Mononuclear cell (primary cell): ENCODE data around the gene ITLN1. TPM values are rescaled to one million over a fixed set of nuclear protein-coding genes. Genes with fewer than 3 reads are reported as not detected.
A peak's percentile ranks its signal among the peaks of the same experiment; 100 is the strongest.
"Not testable (repeated sequence)": the region's sequence is repeated elsewhere in the genome, so short reads cannot be mapped to it uniquely, and the experiment has no call there.

Source experiments
- H3K27me3 ChIP-seq: 2 replicates; pipeline ENCODE4 v1.6.0; 2011; ENCODE audit warnings: low read length, control low read depth; ENCODE audit not compliant: insufficient read depth
- H3K4me1 ChIP-seq: 2 replicates; pipeline ENCODE4 v1.5.1; 2011; ENCODE audit warnings: mild to moderate bottlenecking, low read length, control low read depth; ENCODE audit not compliant: insufficient read depth
- H3K4me3 ChIP-seq: 2 replicates; pipeline ENCODE4 v1.5.1; 2011; ENCODE audit warnings: mild to moderate bottlenecking, low read length, moderate library complexity
- H3K9me3 ChIP-seq: 2 replicates; pipeline ENCODE4 v1.5.1; 2011; ENCODE audit warnings: low read depth, mild to moderate bottlenecking, control low read depth, low read length
- total RNA-seq: library from RNA; depleted of rRNA; stranded (reverse); fragments of >200 nt; gene quantifications from one replicate; pipeline ENCODE4 v1.2.3, GENCODE V29; 2012

Gene ITLN1
- total RNA-seq, 1 donor: 0.42 TPM

DNA sequence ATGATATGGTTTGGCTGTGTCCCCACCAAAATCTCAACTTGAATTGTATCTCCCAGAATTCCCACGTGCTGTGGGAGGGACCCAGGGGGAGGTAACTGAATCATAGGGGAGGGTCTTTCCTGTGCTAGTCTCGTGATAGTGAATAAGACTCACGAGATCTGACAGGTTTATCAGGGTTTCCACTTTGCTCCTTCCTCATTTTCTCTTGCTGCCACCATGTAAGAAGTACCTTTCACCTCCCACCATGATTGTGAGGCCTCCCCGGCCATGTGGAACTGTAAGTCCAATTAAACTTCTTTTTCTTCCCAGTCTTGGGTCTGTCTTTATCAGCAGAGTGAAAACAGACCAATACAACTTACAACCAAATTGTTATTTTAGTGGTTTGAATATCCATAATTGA lies 17.3 kb downstream of the ITLN1 start:
- H3K4me1 ChIP-seq: peaks cover 52% of the 10 kb centered on the region
- not testable (repeated sequence) for H3K9me3 ChIP-seq, H3K4me3 ChIP-seq, H3K27me3 ChIP-seq

DNA sequence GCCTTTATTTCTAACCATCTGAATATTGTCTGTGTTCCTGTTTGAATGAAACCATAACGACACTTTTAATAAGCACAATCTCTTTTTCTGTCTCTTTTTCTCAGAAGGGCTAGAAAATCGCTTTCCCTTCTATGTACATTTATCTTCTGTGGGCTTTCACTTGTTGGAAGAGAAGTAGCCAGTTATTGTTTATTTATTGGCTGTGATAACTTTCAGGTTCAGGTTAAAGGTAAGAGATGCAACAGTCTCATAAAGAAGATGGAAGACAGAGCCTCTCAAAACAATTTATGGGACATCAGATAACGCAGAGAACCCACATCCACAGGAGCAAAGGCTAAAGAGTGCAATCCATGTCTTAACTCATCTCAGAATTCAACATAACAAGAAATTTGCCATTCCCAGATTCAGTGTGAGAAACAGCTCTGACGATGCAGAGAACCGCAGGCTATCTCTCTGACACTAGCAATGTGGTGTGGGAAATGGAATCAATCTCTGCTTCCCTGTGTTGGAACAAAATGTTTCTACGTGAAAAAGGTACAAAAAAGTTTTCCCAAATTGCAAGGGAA lies 18.2 kb downstream of the ITLN1 start:
- Histone ChIP-seq H3K27me3 (no peaks in the 10 kb centered on the region), H3K4me3 (no peak overlapping the region), H3K4me1 (peaks cover 60% of the 10 kb centered on the region), H3K9me3 (no peaks in the 10 kb centered on the region)

DNA sequence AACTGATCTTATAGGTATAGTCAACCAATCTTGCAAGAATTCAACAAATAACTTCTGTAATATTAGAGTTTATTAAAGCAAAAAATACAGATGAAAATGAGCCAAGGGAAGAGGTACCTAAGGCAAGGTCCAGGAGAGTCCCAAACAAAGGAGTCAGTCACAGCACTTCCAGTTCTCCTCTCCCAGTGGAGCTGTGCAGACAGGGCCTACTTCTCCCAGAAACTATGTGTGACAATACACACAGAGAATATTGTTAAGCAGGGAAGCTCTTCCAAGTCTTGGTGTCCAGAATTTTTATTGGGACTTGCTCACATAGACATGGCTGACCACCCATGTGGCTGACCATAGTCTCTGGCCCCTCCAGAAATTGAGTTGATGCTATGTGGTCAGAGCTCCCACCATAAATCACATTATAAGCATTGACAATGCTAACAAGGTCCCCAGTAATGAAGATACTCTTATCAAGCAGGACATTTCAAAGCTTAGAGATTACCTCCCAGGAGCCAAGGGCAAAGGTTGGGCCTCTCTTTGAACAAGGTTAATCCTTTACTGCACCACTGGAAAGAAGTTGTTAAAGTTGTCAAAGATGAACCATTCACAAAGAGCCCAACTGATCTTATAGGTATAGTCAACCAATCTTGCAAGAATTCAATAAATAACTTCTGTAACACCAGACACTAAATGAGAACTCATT lies 18.8 kb downstream of the ITLN1 start:
- Histone ChIP-seq H3K9me3 (no peaks in the 10 kb centered on the region), H3K4me3 (no peak overlapping the region), H3K27me3 (no peaks in the 10 kb centered on the region), H3K4me1 (peaks cover 67% of the 10 kb centered on the region)

DNA sequence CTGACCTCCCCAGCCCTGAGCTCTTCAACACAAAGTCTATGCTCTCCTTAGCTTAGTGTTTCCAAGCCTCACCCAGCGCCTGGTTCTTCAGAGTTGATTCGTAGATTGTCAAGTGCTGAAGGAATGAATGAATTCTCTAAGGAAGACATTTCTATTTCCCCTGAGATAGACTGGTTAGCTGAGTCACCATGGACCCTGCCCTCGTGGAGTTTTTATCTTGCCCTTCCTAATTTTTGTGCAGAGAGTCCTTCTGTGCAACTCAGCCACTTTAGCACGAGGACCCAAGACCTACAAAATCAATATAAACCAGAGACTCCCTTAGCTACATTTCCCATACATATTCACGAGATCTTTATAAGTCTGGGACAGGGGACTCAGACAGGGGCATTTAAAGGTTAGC lies 19.6 kb downstream of the ITLN1 start:
- H3K9me3 ChIP-seq: no peaks in the 10 kb centered on the region
- H3K4me3 ChIP-seq: no peak overlapping the region
- no peaks in the 10 kb centered on the region for H3K27me3 ChIP-seq
- H3K4me1 ChIP-seq: peaks cover 73% of the 10 kb centered on the region

DNA sequence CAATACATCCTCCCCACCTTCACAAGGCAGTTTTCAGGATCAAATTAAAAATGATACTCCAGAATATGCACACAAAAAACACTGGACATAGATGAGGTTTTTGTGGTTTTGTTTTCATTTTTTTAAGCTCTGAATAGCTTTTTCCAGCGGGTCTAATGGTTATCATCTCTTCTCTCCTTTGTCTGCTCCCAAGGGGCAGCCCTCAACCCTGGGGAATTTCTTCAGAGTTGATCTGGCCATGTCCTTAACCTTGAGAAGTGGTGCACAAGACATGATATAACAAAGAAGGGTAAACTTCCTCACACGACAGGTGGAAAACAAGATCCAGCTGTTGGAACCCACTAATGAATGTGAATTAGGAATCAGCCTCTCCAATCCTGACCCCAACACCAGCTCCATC lies 20.8 kb downstream of the ITLN1 start:
- Histone ChIP-seq H3K9me3 (no peaks in the 10 kb centered on the region), H3K27me3 (no peaks in the 10 kb centered on the region), H3K4me3 (no peak overlapping the region), H3K4me1 (peaks cover 73% of the 10 kb centered on the region)

DNA sequence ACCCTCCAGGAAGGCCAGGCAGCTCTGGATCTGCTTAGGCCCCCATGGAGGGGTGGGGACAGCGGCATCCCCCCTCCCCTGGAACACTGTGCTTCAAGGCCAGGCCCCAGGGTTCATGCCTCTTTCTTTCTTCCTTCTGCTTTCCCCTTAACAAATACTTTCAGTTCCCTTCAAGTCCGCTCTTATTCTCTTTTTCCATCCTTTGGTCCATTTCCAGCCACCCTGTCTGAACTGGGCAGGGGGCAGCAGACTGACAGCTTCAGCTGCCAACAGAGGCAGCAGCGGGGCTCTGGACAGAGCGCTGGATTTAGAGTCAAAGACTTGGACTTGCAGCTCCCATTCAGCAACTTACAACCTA lies 21.2 kb downstream of the ITLN1 start:
- H3K4me3 ChIP-seq: no peak overlapping the region
- peaks cover 74% of the 10 kb centered on the region for H3K4me1 ChIP-seq
- H3K9me3 ChIP-seq: no peaks in the 10 kb centered on the region
- no peaks in the 10 kb centered on the region for H3K27me3 ChIP-seq

DNA sequence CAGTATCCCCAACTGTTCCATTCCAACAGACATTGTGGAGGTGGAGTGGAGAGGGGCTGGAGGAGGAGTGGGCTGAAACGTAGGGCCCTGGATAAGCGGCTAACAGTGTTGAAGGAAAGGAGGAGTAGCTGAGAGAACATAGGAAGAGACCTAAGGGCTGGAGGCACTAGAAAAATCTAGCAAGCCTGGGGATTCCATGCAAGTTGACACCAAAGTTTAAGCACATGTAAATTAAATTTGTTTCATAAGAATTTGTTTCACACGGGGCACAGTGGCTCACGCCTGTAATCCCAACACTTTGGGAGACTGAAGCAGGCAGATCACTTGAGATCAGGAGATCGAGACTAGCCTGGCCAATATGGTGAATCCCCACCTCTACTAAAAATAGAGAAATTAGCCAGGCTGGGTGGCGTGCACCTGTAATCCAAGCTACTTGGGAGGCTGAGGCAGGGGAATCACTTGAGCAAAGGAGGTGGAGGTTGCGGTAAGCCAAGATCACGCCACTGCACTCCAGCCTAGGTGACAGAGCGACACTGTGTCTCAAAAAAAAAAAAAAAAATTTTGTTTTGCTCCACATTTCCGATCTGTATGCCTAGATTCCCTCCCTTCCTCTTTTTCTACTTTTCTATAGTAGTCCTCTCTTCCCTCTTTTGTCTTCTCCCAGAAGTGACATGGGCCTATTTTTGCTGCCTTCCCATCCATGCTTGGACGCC lies 21.8 kb downstream of the ITLN1 start:
- Histone ChIP-seq H3K9me3 (no peaks in the 10 kb centered on the region), H3K4me3 (no peak overlapping the region), H3K27me3 (no peaks in the 10 kb centered on the region), H3K4me1 (peaks cover 78% of the 10 kb centered on the region)

DNA sequence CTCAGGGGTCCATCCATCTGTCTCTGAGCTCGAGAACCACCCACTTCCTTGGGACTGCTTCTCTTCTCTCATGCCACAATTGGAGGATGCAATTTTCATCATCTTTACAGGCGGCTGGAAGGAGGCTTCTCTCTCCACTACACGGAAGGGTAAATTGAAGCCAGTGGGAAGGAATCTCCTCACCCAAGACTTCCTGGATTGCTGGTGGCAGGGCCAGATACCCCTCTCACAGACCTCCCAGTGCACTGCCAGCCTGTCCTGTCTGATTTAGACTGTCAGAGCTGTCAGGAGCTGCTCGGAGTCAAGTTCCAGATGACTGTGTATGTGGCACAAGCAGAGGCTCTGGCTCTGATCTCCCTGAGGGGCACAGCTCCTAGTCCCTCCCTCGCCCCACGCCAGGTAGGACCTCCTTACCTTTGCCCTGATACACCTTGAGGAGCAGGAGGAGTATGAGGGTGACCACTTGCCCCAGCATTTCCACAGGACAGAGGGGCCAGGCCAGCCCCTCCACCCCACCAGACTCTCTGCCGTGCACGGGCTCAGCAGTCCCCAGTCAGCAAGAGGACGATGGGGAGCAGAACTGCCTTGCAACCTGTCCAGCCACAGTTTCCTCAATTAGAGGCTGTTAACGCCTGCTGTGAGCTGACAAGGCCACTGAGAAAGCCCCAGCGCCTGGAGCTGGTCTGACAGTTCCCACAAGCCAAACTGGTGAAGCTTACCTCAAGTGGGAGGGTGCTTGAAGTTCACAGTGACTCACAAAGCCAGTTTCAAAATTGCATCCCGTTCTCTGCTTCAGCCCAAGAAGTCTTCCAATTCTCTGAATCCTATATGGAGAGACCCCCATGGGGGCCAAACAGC lies 22.5 kb downstream of the ITLN1 start, which contains the start of gene CD244:
Gene CD244 (minus strand): TSS at position 685 of the 858 bp plus-strand sequence. CDS start 210 bp downstream, at position 475.
- Histone ChIP-seq H3K4me1 (peaks cover 77% of the 10 kb centered on the region), H3K27me3 (no peaks in the 10 kb centered on the region), H3K4me3 (peak within 1 kb of the TSS; percentile 34), H3K9me3 (no peaks in the 10 kb centered on the region)

DNA sequence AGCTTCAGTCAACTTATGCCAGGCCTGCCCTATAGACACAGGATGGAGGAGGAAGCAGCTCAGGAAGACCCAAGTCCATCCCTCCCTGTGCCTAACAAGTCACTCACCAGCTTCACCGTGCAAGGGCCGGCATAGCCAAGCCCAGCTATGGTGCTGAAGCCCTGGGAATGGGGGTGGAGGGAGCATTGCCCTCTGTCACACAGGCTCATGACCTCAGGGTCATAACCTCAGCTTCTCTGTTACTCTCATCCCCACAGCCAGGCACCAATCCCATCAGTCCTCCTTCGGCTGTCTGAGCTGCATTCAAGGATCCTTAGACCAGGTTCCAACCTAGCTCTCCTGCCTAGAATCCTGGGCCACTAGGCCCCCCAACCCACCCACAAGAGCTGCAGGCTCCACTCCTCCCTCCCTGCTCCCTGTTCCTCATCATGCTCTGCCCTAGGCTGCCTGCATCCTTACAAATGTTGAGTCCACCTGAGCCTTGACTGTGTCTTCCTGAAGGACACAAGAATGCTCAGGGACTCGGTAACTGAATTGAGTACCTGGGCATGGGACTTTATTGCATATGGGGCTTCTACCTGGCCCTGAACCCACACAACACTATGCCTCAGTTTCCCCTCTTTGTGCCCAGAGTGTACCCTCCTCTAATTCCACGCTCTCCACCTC lies 24.0 kb downstream of the ITLN1 start:
- H3K27me3 ChIP-seq: no peaks in the 10 kb centered on the region
- H3K4me1 ChIP-seq: peaks cover 83% of the 10 kb centered on the region
- no peaks in the 10 kb centered on the region for H3K9me3 ChIP-seq
- peak overlapping the region; percentile 6 for H3K4me3 ChIP-seq

DNA sequence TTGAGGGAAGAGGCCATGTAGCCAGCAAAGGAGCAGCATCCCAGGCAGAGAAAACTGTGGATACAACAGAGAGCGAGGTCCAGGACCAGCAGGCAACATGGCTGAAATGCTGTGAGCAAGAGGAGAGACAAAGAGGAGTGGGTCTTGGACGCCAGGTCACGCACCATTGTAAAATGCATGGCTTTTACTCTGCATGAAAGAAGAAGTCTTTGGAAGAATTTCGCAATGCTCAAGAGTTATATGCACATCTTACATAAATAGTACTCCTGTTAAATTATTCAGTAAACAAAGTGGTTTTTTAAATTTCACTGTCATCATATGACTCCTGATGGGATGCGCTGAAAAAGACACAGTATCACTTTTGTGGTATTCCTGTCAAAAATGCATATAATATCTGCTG lies 25.8 kb downstream of the ITLN1 start:
- H3K4me1 ChIP-seq: peaks cover 83% of the 10 kb centered on the region

DNA sequence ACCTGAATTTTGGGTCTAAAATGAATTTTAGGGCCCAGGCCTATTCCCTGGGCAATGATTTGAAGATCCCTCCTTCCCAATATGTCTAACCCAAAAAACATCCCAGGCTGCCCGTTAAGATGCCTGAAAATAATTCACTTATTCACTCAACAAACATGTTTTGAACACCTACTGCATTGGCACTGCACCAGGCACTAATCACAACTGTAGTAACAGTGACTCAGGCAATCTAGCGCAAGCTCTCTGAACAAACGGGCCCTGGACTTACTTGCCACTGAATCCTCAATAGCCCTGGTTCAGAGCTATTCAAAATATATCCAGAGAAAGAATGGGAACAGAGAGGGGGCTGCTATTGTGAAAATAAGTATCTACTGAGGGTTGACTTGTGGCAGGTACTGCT lies 26.5 kb downstream of the ITLN1 start:
- no peaks in the 10 kb centered on the region for H3K9me3 ChIP-seq
- peaks cover 76% of the 10 kb centered on the region for H3K4me1 ChIP-seq
- H3K4me3 ChIP-seq: no peak overlapping the region
- no peaks in the 10 kb centered on the region for H3K27me3 ChIP-seq

More for the DNA sequence above, 25.8 kb downstream of the ITLN1 start:
- Histone ChIP-seq H3K27me3 (no peaks in the 10 kb centered on the region), H3K4me3 (no peak overlapping the region), H3K9me3 (no peaks in the 10 kb centered on the region)

DNA sequence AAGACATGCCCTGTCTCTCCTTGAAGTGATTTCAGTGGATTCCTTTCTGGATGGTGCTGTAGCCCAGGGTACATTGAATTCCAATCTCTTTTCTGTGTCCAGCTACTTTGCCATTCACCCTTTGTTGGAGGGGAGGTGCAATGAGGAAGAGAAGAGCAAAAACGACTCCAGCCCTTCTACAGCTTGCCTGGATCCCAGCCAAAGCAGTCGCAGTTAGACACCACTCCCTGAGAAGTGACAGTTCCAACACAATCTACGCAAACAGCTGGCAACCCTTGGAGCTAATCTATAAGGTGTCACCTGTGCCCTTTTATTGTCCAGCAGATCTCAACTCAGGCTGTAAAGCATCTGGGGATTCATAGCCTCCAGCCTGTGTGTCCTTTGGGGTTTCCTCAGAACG lies 26.9 kb downstream of the ITLN1 start:
- Histone ChIP-seq H3K27me3 (no peaks in the 10 kb centered on the region), H3K4me3 (no peak overlapping the region), H3K9me3 (no peaks in the 10 kb centered on the region), H3K4me1 (peaks cover 72% of the 10 kb centered on the region)

DNA sequence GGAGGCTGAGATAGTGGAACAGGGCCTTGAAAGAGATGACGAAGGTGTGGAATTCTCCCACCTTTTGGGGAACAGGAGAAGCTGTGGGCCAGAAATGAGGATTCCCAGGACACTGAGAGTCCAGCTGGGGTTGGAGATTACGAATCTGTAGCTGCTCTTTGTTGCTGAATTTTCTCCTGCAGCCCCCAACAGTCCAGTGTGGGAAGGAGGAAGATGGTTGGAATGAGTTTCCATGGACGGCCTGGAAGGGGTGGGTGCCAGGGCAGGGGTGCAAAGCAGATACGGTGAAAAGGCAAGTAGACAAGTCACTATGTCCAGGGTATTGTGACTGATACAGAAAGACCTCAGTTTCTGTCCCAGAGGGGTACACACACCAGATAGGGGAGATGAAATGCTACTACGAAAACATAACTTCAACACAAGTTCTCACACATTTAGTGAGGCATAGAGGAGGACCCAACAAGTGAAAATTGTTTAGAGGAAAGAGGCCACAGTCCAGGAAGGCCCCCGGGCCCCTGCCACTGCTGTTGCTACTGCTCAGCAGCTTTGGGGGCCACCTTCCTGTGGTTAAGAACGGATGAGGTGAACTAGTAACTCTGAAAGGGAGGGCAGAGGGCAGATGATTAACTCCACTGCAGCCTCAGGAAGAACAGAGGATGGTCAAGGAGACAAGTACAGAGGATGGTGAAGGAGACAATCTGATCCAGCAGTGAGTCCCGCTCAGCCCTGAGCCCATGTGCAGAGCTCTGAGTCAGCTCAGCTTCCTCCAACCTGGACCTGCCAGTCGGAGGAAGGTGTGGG lies 29.6 kb downstream of the ITLN1 start:
- Histone ChIP-seq H3K27me3 (no peaks in the 10 kb centered on the region), H3K4me1 (peaks cover 53% of the 10 kb centered on the region), H3K9me3 (no peaks in the 10 kb centered on the region), H3K4me3 (no peak overlapping the region)

DNA sequence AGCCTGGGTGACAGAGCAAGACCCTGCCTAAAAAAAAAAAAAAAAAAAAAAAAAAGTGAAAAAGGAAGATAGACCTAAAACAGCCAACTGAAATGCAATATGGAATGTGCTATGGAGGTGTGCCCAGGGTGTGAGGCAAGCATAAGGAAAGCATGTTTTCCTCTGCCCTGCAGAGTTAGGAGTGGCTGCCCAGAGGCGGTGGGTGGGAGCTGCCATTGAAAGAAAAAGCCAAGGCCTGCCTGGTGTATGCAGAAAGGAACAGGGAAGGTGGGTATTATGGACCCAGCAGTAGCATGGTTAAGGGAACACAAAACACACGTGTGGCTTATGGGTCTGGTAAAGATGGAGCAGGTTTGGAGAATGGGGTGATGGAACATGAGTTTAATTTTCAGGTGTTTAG lies 31.2 kb downstream of the ITLN1 start:
- H3K27me3 ChIP-seq: no peaks in the 10 kb centered on the region
- peaks cover 40% of the 10 kb centered on the region for H3K4me1 ChIP-seq
- no peak overlapping the region for H3K4me3 ChIP-seq
- no peaks in the 10 kb centered on the region for H3K9me3 ChIP-seq
